ENCODE results near the gene SNX3.

GRCh38 chr6:108175592-108176279 lies 85.1 kb downstream of the SNX3 start:
- TF ChIP-seq POLR2A (IDR thresholded peaks at IDR 0.05), result no peak
- TF ChIP-seq CTCF (IDR thresholded peaks at IDR 0.05), result peak in 3 of 6 experiments; percentile 6 to 57 (median 40)

All from esophagus squamous epithelium (tissue), 4 donors.